NCI-H1436 (cell line): Measurements from ENCODE around the gene UVSSA.
A peak's percentile ranks its signal among the peaks of the same experiment; 100 is the strongest.
"Not testable (repeated sequence)": the region's sequence is repeated elsewhere in the genome, so short reads cannot be mapped to it uniquely, and the experiment has no call there.

Experiments
- DNase-seq: peaks from one replicate; lab custom pipeline; 2025; lab: John Stamatoyannopoulos, UW

UVSSA gene

DNA sequence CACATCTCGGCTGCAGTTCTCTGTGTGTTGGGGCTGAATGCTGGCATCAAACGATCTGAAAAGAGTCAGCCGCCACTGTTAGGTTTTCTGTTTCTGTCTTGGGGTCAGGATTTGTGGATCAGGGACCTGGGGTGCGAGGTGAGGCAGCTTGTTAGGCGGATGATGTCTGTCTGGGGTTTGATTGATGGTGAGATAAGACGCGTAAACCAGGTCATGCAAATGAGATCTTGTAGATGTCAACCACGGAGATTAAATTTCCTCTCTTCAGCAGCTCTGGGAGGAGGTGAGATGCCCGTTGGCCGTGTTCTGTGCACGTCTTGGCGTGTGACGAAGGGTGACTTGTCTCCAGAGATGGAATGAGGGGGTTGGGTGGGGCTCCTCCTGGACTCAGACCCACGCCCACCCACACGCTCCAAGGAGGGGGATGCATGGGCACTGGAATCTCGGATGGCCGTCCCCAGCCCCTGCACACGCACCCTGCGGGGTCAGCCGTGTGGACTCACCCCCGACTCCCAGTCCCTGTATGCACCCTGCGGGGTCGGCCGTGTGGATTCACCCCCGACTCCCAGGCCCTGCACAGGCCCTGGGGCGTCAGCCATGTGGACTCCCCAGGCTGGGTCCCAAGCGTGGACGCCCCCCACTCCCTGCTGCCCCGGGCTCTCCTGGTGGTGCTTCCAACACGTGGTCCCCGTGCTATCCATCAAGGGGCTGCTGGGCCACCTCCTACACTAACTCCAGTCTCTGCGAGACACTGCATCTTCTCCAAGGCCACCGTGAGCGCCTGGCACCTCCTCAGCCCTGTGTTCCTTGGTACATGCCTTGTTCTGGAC is 16.0 kb upstream of the UVSSA start:
- no peak for DNase-seq

DNA sequence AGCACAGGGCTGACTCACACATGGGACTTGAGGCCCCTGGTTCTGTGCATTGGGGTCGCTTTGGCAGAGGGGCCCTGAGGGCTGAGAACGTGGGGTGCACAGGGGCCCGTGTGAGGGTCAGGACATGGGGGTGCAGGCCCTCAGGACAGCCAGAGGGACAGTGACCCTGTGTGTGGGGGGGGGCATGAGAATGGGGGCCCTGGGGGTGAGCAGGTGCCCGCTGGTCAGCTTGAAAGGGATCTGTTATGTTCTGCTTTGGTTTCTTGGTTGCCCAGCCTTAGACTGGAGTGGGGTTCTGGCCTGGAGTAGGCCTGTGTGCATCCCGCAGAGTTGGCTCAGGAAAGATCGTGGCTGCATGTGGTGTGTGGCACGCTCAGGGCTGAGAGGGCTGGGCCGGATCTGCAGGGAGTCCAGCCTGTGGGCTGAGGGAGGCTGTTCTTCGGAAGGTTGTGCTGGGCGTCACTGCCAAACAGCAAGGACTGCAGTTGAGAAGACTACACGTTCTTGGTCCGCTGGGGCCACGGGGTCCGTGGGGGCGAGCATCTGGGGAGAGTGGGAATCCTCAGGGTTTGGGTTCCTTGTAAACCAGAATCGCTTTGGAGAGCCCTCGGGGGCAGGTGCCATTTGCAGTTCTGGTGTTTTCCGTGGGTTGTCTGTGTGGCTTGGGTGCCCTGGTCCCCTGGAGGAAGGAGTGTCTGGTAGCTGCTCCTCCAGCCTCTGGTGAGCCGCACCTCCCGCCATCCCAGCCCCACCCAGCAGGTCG is 15.2 kb upstream of the UVSSA start:
- no peak for DNase-seq

DNA sequence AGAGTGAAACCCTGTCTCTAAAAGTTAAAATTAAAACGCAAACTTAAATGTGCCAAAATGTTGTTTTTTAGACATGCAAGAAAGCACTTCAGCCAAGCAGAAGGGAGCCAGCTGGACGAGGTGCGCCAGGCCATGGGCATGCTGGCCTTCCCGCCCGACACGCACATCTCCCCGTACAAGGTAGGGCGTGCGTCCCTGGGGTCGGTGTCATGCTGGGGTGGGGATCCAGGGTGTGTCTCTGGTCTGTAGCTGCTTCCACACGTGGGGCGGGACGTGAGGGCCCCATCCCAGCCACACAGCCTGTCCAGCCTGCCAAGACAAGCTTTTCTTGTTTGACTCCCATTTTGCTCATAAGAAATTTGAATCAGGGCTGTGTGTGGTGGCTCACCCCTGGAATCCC is 14.3 kb upstream of the UVSSA start:
- no peak for DNase-seq

DNA sequence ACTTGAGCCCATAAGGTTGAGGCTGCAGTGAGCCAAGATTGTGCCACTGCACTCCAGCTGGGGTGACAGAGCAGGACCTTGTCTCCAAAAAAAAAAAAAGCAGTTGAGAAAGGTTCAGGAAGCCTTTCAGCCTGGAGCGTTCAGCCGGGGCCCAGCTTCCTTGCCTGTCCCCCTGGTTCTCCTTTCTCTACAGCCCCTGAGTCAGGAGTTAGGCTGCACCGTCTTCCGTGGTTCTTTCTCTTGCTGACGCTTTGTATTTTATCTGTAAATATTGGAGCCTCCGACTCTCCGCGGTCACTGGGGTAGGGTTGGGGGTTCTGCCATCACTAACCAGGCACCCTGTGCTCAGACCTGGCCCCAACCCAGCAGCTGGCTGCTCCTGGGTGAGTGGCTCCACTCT is 13.8 kb upstream of the UVSSA start:
- no peak for DNase-seq

DNA sequence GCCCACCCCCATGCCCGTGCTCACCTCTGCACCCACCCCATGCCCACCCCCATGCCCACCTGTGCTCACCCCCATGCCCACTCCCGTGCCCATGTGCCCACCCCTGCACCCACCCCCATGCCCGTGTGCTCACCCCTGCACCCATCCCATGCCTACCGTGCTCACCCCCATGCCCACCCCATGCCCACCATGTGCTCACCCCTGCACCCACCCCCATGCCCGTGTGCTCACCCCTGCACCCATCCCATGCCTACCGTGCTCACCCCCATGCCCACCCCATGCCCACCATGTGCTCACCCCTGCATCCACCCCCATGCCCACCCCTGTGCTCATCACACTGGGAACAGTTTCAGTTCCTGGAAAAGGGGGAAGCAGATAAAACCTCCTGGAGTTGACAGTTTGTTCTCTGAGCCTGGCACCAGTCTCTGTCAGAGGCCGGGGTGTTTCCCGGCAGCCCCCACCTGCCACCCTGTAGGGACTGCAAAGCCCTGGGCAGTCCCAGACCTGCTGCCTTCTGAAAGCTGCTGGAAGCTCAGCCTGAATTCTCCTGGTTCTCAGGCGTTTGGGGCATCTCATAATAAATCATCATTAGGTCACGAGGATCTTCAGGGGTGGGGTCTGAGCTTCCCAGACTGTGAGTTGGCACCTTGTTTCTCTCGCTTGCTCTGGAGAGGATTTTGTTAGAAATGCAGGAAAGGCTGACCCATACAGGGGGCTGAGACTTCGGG is 13.0 kb upstream of the UVSSA start:
- not testable (repeated sequence) for DNase-seq

DNA sequence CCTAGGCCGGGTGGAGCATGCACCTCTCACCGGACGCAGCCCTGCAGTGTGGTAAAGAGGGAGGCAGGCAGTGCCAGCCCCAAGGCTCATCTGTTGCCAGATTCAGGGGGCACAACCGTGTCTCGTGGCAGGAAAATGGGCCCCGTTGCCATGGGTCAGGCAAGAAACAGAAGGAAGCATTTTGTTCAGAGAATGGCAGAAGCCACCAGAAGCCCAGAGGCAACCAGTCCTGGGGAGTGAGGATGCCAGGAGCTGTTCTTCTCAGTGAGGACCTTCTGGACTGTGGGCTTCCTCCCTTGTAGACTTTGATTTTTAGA is 12.5 kb upstream of the UVSSA start:
- no peak for DNase-seq

DNA sequence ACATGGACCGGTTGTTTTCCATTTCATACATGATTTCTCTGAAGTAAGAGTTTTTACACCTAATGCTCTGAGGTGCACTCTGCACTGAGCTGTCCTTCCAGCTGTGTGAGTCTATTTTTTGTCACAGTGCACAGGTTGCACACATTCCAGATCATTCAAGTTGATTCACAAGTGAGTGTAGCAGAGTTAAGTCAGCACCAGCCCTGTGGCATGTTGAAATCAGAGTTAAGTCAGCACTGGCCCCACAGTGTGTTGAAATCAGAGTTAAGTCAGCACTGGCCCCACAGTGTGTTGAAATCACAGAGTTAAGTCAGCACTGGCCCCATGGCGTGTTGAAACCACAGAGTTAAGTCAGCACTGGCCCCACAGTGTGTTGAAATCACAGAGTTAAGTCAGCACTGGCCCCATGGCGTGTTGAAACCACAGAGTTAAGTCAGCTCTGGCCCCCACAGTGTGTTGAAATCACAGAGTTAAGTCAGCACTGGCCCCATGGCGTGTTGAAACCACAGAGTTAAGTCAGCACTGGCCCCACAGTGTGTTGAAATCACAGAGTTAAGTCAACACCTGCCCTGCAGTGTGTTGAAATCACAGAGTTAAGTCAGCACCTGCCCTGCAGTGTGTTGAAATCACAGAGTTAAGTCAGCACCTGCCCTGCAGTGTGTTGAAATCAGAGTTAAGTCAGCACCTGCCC is 11.7 kb upstream of the UVSSA start:
- DNase-seq: not testable (repeated sequence)

DNA sequence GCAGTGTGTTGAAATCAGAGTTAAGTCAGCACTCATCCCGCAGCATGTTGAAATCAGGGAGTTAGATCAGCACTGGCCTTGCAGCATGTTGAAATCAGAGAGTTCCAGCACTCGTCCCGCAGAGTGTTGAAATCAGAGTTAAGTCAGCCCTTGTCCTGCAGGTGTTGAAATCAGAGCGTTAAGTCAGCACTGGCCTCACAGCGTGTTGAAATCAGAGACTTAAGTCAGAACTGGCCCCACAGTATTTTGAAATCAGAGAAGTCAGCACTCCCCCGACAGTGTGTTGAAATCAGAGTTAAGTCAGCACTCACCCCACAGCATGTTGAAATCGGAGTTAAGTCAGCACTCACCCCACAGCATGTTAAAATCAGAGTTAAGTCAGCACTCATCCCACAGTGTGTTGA is 10.9 kb upstream of the UVSSA start:
- DNase-seq: no peak

DNA sequence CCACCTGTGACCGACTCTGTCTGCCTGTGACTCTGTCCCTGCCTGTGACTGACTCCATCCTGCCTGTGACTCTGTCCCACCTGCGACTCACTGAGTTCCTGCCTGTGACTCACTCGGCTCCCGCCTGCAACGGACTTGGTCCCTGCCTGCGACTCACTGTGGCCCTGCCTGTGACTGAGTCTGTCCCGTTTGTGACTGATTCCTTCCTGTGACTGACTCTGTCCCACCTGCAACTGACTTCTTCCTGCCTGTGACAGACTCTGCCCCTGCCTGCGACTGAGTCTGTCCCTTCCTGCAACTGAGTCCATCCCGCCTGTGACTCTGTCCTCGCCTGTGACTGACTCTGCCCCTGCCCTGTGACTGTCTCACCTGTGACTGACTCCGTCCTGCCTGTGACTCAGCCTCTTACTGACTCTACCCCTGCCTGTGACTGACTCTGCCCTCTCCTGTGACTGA is 9.6 kb upstream of the UVSSA start:
- DNase-seq: no peak

DNA sequence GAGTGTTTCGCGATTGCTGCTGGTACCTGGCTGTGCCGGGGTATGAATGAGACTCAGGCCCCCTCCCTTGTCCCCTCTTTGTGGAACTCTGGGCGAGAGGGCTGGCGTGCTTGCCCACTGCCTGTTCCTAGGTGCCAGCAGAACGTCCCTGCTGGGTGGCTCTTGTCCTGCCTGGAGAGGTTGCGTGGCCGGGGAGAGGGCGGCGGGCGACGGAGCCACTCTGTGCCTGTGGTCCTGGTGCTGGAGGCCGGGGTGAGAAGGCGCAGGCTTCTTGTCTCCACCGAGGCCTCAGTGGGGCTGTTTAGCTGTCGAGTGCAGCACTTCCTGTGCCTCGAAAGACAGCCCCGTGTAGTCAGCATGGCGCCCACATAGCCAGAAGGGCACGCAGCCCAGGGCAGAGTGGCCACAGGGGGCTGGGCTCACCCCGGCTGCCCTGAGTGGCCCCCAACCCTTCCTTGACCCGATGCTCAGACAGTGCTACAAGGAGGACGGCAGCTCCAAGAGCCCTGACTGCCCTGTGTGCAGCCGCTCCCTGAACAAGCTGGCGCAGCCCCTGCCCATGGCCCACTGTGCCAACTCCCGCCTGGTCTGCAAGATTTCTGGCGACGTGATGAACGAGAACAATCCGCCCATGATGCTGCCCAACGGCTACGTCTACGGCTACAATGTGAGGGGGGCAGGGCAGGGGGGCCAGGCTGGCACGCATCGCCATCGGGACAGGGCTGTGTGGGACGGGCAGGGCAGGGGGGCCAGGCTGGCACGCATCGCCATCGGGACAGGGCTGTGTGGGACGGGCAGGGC is 8.9 kb upstream of the UVSSA start:
- no peak for DNase-seq

DNA sequence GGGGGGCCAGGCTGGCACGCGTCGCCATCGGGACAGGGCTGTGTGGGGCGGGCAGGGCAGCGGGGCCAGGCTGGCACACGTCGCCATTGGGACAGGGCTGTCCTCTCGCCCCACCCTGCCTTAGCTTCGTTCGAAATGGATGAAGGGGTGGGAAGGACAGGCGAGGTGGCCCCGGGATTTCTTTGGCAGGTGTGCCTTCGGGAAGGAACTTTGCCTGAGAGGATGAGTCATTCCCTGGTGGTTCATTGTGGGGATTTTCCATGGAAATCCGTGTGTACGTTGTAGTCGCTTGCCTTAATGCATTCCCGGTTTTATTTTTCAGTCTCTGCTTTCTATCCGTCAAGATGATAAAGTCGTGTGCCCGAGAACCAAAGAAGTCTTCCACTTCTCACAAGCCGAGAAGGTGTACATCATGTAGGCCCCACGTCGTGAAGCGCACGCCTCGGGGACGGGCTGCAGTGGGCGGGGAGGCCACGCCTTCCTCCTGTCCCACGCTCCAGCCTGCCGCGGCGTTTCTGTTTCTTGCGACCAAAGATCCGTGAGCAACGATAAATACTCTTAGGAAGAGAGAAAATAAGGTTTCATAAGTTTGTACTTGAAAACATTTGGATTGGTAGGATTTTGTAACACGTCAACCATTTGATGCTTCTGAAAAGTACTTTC is 8.1 kb upstream of the UVSSA start:
- DNase-seq: no peak

DNA sequence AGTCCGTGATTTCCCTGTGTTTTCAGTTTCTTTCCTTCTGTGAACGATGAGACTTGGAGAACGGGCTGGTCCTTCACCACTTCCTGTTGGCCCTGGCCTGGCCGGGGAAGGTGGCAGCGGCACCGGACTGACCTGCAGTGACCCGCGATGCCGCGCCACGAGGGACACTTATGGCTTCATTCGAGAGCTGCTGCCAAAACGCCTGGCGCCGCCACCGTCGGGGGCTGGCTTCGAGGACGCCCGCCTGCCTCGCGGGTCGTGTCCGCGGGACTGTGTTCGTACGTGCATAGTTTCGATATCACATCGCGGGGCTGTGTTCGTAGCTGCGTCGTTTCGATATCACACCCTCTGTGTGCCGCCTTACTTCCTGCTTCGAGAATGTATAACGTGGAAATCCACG is 7.5 kb upstream of the UVSSA start:
- no peak for DNase-seq

DNA sequence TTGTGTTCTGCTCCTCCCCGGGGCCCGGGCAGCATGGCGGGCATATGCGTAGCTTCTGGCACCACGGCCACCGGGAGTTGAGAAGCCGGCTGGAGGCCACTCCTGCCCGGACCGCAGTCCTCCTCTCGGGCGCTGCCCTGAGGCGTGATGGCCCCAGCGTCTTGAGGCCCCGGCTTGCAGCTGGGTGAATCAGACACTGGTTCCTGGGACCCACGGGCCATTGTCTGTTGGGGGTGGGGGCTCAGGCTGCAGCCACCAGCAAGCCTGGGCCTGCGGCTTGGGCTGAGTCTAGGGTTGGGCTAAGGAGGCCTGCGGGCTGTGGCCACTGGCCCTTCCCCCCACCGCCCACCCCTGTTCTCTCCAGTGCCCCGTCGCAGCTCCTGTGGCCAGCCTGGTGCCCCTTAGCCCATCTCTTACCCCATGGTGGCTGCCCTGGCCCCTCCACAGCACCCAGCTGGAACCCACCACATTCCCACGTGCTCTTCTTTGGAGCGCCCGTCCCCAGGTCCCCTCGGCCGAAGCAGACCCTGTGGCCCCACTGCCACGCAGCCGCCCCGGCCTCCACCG is 6.7 kb upstream of the UVSSA start:
- no peak for DNase-seq

DNA sequence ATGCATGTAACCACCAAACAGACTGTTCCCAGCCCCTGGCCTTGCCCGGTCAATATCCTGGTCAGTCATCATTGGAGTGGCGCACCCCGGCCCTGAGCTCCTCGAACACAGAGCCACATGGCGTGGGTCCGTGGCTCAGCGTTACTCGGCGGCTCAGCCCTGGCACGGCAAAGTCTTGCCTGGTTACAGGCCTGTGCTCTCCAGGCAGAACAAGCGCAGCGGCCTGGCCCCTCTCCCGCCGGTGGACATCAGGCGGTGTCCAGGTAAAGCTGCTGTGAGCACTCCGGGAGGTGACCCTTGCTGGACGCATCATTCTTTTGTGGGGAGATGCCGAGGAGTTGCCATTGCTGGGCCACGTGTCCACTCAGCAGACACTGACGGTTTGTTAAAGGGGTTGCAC is 6.1 kb upstream of the UVSSA start:
- no peak for DNase-seq

DNA sequence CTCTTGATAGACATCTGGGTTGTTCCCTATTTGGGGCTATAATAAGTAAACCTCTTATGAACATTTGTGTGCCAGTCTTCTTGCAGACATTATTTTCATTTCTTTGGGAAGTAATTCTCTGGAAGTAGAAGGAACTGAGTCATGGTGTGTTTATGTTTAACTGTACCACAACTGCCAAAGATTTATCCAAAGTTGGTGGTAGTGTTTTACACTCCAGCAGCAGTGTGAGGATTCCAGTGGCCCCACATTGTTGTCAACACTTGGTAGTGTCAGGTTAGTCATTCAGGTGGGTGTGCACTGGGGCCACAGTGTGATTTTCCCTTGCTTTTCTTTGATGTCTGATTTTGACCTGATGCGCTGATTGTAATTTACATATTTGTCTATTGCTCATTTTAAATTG is 5.0 kb upstream of the UVSSA start:
- DNase-seq: no peak

DNA sequence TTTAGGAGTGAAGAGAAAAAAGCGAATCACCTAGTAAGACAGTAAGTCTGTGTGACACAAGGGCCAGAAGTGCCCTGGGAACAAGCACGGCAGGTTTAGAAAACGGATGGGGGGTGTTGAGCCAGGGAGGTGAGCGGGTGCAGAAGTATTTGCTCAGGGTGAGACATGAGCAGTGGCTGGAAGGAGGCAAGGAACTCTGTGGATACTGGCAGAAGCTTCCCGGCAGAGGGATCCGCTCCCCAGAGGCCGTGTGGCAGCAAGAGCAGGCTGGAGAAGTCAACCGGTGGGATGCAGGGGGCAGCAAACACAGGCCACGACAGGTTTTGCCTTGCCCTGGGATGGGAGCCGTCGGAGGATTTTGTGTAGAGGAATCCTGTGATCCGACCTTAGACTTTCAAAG is 2.3 kb upstream of the UVSSA start:
- no peak for DNase-seq

DNA sequence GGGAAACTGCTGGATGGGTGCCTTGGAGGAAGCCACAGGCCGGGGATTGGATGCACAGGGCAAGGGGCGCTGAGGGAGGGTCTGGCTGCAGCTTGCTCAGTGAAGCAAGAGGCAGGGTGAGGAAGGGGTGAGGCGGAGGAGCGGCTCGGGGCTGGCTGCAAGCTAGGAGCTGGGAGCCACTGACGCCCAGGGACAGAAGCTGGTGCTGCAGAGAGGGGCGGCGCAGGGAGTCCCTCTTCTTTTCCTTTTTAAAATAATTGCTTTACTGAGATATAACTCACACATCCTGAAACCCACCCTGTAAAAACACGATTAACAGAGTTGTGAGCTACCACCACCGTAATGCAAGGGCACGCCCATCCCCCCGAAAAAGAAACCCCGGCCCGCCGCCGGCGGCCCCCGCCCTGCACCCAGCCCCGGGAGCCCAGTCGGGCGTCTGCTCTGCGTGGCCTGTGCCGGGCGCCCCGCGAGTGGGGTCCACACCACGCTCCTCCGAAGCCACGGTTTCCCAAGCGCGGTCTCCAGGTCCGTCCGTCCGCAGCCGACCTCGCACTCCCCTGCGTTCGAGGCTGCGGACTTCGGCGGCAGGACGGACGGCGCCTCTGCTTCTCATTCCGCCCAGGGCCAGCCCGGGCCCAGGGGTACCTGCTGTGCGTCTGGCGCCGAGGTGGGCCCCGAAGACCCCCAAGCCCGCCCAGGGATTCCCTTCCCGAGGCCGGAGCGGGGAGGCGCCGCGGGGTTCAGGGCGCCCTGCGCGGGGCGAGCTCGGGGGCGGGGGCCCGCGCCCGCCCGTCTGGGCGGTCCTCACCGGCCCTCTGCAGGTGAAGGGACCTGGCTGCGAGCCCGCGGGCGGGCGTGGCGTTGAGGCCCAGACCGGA is 866 bp upstream of the UVSSA start:
- peak; percentile 23 for DNase-seq

DNA sequence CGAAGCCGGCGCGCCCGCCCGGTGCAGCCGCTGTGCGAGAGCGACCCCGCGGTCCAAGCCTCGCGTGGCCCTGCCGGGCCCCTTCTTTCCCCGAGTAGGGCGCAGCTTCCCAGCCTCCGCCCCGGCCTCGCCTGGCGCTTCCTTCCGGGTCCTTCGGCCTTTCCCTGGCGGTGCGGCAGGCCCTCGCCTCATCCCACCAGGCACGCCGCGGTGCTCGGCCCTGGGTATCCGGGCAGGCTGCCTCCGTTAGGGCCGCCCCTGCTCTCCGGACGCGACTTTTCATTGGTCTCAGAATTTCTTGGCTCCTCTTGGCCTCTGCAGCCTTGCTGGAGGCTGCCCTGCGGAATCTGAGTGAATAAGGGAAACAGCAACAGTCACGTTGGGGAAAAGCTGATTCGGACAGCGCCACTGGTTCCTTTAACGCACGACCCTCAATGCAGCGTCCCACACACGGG is 429 bp downstream of the UVSSA start:
- DNase-seq: peak; percentile 37

DNA sequence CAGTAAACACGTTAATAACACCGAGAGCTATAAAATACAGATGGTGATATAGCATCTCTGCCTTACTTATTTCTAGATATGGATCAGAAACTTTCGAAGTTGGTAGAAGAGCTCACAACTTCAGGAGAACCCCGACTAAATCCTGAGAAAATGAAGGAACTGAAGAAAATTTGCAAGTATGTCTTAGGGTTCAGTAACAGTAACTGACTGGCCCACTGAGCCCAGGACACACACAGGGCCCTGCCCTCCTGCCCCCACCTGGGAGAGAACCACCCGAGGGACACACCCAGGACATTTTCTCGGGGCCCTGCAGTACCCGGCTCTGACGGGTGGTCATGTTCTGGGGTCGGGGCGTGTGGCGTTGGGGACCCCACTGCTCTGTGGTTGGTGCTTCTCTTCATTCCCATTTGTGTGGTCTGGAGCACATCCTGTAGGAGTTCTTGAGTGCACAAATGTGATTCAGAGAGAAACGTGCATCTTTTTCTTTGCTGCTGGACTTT is 1.1 kb downstream of the UVSSA start:
- DNase-seq: no peak
